Endometrial microvascular endothelial cells (primary cell): ENCODE measurements around the gene MYO5B. TPM values are rescaled to one million over a fixed set of nuclear protein-coding genes. Genes with fewer than 3 reads are reported as not detected.

Experiments used
- in situ Hi-C: cut with HindIII; loops from 2 replicates; pipeline ENCODE4 v1.10.0; 2017; ENCODE audit warnings: low sequenced_read_pairs, low pct_unique_long_range_greater_than_20kb; ENCODE audit errors: inconsistent ontology term
- total RNA-seq: library from RNA; depleted of rRNA; stranded (reverse); fragments of >200 nt; gene quantifications from one replicate; pipeline ENCODE4 v1.2.3, GENCODE V29; 2015; ENCODE audit errors: inconsistent ontology term

The MYO5B gene
- total RNA-seq, 1 donor from 2014 or later = 1.3 TPM

DNA sequence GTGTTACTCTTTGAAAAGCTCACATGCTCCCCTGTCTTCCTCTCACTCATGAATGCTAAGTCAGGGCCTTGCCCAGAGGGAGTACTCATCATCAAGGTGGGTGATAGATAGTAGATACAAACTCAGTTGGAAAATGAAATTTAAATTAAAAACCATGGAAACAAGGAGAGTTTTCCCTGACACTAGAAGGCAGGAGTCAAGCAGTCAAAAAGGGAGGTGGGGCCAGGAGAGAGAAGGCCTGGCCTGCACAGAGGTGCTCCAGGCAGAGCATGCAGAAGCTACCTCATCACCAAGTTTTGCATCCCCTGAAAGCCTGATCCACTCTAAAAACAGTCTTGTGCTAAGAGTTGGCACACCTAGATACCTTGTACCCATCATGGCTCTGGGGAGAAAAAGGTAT, 143.7 kb downstream of the MYO5B start:
- in situ Hi-C loops = no loop called here

DNA sequence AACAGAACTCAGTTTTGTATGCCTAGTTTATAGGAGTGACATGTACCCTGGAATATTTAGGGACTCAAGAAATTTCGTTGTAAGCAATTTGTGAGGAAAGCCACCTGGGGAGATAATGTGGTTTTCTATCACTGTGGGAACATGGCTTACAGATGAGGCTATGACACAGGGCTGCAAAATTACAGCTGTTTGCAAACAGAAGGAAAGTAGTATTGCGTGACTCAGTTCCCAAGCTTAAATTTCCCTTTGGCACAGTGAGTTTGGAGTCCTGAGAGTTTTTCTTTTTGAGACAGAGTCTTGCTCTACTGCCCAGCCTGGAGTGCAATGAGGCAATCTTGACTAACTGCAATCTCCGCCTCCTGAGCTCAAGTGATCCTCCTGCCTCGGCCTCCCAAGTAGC, 149.8 kb downstream of the MYO5B start:
- in situ Hi-C loops = no loop called here

DNA sequence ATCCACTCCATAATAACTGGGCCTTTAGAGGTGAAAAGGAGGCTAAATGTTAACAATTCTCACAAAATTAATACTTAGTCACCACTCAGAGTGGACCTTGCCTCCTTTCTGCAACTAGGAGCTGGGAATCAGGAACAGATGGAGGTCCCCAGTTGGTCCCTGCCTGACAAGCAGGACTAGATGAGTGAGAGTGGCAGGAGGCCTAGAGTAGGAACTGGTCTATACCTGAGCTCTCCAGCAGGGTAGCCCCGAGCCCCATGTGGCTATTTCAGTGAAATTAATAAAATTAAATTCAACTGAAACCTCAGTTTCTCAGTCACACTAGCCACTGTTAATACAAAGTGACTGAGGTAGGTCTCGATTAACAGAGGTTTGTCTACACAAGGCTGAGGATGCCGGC, 150.5 kb downstream of the MYO5B start:
- in situ Hi-C loops = no loop called here

DNA sequence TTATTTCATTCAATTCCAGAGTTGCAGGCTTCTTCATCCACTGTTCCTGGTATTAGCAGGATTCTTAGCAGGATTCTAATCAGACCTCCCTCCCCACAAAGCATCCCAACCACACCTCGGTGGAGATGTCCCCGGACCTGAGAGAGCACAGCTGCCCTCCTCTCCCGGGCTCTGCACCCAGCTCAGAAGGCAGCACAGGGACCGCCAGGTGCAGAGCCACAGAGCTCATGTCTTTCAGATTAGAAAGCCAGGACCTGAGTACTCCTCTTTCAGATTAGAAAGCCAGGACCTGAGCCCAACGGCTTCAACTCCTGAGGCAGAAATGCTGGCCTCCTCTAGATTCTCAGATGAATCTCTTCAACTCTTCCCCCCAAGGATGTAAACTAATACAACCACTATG, 152.3 kb downstream of the MYO5B start:
- in situ Hi-C loops = no loop called here

DNA sequence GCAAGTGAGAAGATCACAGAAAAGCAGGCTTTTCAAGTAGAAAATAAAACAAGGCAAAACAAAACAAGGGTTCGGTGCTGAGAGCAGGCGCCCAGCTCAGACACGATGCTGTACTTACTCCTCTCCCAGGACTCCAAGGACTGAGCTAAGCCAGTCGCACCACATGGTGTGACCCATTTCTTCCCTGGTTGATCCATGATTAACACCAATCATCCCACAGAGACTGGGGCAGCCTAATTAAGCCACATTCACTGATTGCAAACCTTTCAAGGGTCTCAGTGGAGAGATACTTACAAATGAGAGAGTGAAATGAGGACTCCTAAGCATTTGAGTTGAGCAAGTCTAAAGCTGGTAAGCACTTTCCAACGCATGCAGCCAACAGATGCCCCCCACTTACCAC, 155.2 kb downstream of the MYO5B start:
- in situ Hi-C loops = no loop called here

DNA sequence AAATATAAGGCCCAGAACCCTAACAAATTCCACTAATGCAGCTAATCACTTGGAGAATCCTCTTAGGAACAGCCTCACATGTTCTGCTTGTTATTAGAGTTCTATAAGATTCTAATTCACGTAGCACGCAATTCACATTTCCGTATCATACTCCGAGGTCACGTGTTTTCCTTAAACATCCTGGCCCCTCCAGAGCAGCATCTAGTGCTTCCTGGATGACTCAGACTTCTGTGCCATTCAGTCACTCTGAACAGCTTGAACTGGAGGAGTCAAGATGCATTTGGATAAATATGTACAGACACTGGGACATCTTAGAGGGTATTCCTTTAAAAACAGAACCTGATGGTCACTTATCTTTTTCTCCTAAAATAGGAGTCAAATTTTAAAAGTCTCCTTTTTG, 156.5 kb downstream of the MYO5B start:
- in situ Hi-C loops = no loop called here

DNA sequence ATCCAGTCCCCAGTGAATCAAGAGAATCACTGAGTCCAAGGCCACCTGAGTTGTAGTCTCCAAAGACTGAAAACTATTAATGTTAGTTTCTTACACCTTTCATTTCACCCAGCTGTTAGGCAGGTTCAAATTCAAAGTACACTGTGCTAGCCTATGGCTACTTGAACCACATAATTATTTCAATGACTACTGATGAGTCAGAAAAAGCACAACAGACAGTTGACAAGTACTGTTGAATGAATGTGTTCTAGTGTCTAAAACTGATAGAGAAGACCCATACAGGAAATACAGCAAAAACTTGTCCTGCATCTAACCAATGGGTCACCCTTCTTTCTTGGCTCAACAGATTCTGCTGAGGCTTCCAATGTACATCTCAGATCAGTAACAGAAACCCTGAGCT, 160.9 kb downstream of the MYO5B start:
- in situ Hi-C loops = no loop called here

DNA sequence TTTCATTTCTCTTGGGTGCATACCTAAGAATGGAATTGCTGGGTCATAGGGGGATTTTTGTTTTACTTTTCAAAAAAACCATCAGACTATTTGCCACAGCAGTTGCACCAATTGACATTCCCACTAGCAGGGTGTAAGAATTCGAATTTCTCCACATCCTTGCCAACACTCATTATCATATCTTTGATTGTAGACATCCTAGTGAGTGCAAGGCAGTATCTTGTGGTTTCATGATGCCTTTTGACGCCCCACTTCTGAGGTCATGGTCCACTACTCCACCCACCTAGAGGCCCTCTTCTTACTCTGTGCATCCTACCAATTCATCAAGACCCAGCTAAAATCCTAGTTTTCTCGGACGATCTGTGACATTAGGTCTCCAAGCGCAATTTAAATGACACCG, 161.9 kb downstream of the MYO5B start:
- in situ Hi-C loops = no loop called here

DNA sequence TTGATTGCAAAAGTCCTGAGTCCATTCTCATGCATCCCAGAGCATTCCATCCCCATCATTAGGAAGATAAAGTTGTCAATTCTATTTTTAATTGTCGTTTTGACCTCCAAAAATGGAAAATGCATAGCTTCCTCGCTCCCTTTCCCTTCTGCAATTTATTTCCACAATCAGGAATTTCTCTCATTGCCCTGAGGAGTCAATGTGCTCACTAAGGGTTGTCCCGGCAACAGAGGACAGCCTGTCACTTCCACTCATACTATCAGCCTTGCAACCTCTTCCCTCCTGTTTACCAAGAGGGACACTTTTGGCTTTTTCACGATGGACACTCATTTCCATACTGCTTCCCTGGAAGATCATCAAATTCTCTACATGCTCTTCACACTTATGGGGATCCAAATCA, 164.8 kb downstream of the MYO5B start:
- in situ Hi-C loops = no loop called here

DNA sequence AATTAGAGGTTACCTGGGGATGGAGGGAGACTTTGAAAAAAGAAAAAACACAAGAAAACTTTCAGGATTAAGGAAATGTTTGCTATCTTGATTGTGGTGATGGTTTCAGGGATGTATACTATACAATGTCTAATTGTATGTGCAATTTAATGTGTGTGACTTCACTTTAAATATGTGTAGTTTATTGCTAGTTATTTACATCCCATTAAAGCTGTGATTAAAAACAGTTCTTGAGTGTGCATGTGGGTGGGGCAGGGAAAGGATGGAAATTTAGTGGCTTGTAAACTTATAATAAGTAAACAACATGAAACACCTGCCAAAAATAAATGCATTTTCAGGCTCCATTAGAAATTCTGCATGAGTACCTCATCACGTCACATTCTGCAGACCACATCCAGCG, 167.0 kb downstream of the MYO5B start:
- in situ Hi-C loops = no loop called here

DNA sequence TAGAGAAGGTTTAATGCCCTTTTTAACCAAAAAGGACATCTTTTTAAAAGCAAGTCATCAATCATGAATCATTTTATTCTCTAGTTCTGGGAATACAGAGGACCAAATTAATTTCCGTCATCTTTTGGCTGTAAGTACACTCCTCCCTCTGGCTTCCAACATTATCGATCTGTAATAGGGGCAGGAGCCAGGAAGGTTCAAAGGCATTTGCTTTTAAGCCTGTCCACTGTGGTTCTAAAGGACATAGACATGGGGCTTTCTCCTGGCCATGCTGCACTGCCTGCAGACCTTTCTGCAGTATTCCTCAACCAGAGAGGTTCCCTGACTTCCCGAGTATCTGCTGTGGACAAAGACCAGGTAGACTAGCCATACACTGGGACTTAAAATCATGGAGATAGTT, 170.5 kb downstream of the MYO5B start:
- in situ Hi-C loops = no loop called here

DNA sequence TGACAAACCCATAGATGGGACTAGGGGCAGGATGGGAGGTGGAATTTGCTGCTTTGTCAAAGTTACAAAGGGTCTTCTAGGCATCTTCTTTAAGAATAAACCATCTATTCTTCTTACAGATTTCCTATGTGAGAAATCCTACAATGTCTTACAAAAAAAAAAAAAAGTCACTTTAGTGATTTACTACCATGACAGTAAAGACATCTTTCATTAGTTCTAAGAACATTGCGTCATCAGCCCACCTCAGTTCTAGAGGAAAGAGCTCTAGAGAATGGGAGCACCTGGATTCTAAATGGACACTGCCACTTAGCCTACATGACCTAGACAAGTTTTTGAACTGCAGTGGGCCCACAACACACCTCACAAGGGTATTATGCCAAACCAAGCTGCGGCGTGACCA, 172.0 kb downstream of the MYO5B start:
- in situ Hi-C loops = no loop called here

DNA sequence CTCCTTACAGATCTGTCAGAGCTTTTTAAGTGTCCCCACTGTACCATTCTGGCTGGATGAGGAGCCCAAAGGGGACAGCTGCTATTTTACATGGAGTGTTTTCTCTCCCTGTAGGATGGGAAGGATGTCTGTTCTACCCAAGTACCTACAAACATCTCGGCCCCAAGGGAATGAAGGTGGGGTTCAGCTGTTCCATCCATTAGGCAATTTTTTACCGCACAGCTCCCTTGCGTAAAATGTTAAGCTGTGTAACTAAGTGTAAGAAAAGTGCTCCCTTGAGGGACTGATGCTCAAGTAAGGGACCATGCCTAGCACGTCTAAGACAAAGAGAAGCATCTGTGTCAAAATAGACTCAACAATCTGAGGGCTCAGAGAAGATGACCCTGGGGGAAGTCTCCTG, 180.3 kb downstream of the MYO5B start:
- in situ Hi-C loops = no loop called here

DNA sequence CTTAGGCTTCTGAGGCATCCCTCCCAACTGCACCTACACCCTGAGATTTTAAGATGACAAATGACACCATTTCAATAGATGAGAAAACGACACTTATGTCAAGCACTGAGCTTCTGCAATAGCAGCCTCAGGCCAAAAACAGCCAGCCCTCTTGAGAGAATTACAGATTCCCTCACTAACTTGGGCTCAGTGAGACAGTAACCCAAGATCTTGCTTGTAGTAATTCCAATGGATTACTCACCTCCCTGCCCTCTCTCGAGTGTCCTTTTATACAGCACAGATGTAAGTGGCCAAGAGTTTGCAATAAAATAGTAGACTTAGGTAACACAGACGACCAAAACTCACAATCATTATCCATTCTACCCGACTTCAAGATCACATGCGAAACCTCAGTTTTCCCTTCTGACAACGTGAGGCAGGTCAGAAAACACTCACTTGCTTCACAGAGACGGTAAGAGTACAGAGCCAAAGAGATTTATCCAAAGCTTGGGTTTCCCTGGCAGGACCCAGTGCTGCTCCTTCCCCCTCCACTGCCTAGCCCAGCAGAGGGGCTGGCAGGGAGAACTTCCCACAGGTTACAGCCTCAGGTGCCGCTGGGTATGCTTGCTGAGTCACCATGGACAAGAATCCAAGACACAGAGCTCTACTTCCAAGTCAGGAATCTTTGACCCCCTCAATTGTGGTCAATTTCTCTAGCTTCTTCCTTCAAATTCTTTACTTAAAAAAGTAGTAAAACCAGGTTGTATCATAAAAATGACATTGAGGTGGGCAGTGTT, 181.4 kb downstream of the MYO5B start:
- in situ Hi-C loops = no loop called here

DNA sequence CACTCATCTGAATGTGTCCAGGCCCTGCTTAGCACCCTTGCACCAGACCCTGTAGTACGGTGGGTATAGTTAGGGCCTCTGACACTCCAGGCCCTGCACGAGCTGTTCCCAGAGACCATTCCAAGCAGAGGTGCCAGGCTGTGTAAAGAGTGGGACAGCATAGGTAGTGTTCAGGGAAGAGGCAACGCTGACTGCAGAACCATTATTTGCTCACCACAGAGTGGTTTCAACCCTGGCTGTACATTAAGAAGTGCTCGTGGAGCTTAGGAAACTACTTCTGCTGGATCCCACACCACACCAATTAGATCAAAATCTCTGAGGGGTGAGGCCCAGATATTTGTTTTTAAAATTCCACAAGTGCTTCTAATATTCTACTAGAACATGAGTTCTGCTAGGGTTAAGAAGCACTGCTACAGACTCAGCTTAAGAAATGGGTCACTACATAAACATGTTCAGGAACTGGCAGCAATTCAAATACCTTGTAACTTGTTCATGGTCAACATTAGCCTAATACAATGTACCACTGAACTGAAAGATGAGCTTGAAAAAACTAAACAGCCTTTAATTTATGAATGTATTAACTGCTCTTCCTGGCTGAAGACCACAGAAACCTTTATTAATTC, 183.0 kb downstream of the MYO5B start:
- in situ Hi-C loops = no loop called here

DNA sequence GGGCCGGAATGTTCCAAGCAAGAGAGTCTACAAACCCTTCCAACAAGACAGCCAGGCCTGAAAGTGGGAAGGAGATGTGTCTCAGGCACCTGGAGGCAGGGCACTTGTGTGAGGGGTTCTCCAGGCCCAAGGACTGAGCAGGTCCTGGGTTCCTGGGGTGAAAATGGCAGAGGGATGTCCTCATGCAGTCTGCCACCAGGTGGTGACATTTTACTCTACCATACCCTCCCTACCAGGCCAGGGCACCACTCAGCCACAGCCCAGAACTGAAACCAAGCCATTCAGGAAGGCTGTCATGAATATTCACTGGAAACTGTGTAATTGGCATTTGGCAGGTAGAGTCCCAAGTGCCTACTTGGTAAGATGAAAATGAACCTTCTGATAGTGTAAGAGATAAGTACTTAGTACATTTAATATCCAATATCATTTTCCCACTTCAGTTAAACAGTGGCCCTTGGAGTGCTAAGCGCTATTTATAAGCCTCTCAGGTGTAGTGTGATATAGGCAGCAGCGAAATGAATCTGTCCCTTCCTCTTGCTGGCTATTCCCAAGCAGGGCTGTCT, 185.1 kb downstream of the MYO5B start:
- in situ Hi-C loops = no loop called here

DNA sequence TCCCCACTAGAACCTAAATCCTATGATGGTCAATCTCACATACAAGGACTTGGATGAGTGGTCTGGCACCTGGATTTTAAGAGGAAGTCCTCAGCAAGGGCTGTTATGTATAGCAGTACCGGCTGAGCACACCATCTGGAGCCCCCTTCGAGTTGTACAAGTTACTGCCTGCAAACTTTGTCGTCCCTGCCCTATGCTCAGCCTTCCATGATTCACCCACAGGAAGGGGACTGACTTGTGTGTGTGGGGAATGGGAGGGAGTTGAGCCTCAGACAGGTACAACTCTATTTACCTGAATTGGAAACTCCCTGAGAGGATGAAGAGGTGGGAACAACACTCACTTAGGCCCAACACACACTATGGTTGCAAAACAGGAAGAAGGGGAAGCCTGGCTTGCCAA, 186.6 kb downstream of the MYO5B start:
- in situ Hi-C loops = no loop called here

DNA sequence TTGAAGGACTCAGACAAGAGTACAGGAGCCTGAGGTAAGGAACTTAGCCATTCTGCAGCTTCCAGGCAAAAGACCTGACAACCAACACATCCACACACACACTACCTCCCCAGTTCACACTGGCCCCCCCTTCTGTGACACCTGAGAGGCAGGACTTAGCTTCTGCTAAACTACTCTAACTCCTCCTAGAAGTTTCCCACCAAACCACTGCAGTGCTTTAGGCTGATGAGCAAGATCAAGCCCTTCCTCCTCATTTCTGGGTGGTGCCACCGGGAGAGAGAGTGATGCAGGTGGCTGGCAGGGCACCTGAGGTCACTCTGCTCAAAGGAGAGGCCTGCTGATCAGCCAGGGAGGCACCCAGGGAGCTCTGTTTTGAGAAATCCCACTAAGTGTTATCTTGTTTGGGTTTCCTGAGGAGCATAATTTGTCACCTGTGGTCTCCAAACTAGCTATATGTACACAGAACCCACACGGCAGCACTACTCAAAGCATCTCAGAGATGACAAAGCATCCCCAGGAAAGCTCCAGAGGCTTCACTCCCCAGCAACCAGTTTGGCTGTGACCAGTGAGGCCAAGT, 188.4 kb downstream of the MYO5B start:
- in situ Hi-C loops = no loop called here

DNA sequence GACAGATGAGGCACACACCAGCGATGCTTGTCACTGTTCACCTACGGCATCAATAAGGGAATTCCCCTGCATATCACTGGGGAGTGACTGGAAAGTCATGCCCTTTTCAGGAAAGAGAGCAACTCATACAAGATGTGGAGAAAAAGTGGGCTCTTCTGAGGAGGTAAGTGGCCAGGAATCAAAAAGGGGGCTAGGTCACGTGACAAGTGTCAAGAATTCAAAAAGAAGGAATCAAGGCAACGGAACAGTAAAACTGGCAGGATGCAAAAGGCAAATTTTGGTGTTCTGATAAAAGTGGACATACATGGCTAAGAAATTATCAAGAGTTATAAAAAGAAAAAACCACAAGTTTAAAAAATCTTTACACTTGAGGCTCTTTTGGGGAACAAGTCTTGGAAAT, 190.9 kb downstream of the MYO5B start:
- in situ Hi-C loops = no loop called here

DNA sequence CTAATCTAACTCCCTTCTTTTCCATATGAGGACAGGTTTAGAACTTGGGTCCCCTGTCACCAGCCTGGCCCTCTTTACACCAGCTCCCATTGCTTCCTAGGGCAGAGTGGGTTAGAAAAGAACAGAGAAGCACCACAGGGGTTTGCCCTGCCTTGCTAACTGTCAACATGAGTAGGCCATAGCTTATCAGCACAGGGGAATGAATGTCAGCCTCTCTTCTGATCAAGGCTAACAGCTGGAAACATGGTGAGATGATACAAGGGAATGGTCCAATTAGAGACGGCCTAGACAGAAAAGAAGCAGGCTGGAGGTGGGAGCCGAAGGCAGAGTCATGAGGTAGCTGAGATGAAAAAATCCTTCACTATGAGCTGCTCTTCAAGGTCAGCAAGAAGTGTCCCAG, 192.2 kb downstream of the MYO5B start:
- in situ Hi-C loops = no loop called here
